Measurements from ENCODE around the gene SLCO1B3. TPM values are rescaled to one million over a fixed set of nuclear protein-coding genes. Genes with fewer than 3 reads are reported as not detected.
A peak's percentile ranks its signal among the peaks of the same experiment; 100 is the strongest.

The SLCO1B3 gene
- total and polyA plus RNA-seq, 4 donors = 33.1 to 274 (median 162) TPM

GRCh38 chr12:20808521-20808920, 2.0 kb upstream of the SLCO1B3 start:
- Histone ChIP-seq H3K36me3 (ENCODE audit: control insufficient read depth in 4 of 4, insufficient read depth in 3 of 4, low read depth in 1 of 4, low read length in 3 of 4) (peaks cover 0 to 3% (median 0%) of the 10 kb centered on the region in 4 donors), H3K9ac (ENCODE audit: low read depth in 1 of 2, low read length in 2 of 2) (no peak overlapping the region), H3K9me3 (ENCODE audit: control insufficient read depth in 4 of 4, low read length in 3 of 4) (no peaks in the 10 kb centered on the region), H3K4me1 (ENCODE audit: control insufficient read depth in 4 of 4, insufficient read depth in 4 of 4, low read length in 3 of 4) (peaks cover 3 to 21% (median 12%) of the 10 kb centered on the region in 4 donors), H3K4me3 (ENCODE audit: low read depth in 1 of 3, low read length in 3 of 3) (no peak overlapping the region), H3K27ac (ENCODE audit: low read depth in 1 of 2, low read length in 2 of 2) (peak overlapping the region in 1 of 2 donors; percentile 21), H3K27me3 (ENCODE audit: control insufficient read depth in 4 of 4, insufficient read depth in 4 of 4, low read length in 3 of 4) (no peaks in the 10 kb centered on the region)
- WGBS = 20% methylated on average over 1 of the region's 1 CpG
- TF ChIP-seq TAF1 (conservative IDR thresholded peaks at IDR 0.05) (no peak), CTCF (IDR thresholded peaks at IDR 0.05; ENCODE audit: low read depth, low read length, missing input control) (no peak), HNF4G (IDR thresholded peaks at IDR 0.05) (peak; percentile 36), ZBTB33 (IDR thresholded peaks at IDR 0.05) (peak; percentile 76), YY1 (IDR thresholded peaks at IDR 0.05) (peak; percentile 61), HNF4A (conservative IDR thresholded peaks at IDR 0.05) (peak; percentile 74 to 86), NR2F2 (IDR thresholded peaks at IDR 0.05) (no peak), FOXA1 (IDR thresholded peaks at IDR 0.05) (no peak), RAD21 (IDR thresholded peaks at IDR 0.05) (peak in 1 of 2 donors; percentile 14), JUND (IDR thresholded peaks at IDR 0.05) (peak; percentile 57 to 70), FOXA2 (IDR thresholded peaks at IDR 0.05) (no peak), RXRA (IDR thresholded peaks at IDR 0.05) (peak; percentile 65 to 78), GABPA (IDR thresholded peaks at IDR 0.05 in 1 of 2, conservative IDR thresholded peaks at IDR 0.05 in 1 of 2) (no peak), EGR1 (IDR thresholded peaks at IDR 0.05; ENCODE audit: low read depth in 2 of 2) (peak in 1 of 2 donors; percentile 35), SP1 (IDR thresholded peaks at IDR 0.05) (peak; percentile 73)
- TF ChIP-seq, protein P1, sequence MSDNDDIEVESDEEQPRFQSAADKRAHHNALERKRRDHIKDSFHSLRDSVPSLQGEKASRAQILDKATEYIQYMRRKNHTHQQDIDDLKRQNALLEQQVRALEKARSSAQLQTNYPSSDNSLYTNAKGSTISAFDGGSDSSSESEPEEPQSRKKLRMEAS (IDR thresholded peaks at IDR 0.05) = peak; percentile 70
- TF ChIP-seq, protein P2, sequence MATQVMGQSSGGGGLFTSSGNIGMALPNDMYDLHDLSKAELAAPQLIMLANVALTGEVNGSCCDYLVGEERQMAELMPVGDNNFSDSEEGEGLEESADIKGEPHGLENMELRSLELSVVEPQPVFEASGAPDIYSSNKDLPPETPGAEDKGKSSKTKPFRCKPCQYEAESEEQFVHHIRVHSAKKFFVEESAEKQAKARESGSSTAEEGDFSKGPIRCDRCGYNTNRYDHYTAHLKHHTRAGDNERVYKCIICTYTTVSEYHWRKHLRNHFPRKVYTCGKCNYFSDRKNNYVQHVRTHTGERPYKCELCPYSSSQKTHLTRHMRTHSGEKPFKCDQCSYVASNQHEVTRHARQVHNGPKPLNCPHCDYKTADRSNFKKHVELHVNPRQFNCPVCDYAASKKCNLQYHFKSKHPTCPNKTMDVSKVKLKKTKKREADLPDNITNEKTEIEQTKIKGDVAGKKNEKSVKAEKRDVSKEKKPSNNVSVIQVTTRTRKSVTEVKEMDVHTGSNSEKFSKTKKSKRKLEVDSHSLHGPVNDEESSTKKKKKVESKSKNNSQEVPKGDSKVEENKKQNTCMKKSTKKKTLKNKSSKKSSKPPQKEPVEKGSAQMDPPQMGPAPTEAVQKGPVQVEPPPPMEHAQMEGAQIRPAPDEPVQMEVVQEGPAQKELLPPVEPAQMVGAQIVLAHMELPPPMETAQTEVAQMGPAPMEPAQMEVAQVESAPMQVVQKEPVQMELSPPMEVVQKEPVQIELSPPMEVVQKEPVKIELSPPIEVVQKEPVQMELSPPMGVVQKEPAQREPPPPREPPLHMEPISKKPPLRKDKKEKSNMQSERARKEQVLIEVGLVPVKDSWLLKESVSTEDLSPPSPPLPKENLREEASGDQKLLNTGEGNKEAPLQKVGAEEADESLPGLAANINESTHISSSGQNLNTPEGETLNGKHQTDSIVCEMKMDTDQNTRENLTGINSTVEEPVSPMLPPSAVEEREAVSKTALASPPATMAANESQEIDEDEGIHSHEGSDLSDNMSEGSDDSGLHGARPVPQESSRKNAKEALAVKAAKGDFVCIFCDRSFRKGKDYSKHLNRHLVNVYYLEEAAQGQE (IDR thresholded peaks at IDR 0.05) = no peak
- TF ChIP-seq, protein P3, sequence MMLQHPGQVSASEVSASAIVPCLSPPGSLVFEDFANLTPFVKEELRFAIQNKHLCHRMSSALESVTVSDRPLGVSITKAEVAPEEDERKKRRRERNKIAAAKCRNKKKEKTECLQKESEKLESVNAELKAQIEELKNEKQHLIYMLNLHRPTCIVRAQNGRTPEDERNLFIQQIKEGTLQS (IDR thresholded peaks at IDR 0.05) = peak; percentile 83
- no peak for DNase-seq (ENCODE audit: low spot score)
